HG02623 (cell line): Measurements from ENCODE around the gene HELB.

Source experiments
- ATAC-seq: cut with Tn5 transposase; IDR thresholded peaks from one replicate; pipeline ENCODE4 v1.9.1; 2021; ENCODE audit warnings: moderate library complexity; ENCODE audit not compliant: unreplicated experiment

HELB gene

DNA sequence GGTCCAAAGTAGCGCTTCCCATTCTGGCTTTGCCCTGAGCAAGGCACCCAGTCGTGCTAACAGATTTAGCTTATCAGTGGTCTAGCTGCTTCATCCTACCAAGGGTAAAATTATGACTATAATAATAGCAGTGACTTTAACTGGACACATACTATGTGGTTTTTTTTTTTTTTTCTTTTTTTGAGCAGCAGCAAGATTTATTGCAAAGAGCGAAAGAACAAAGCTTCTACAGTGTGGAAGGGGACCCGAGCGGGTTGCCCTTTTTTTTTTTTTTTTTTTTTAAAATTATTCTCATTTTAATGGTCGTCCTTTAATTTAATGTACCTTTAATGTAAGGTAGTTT is 505 bp downstream of the HELB start:
- ATAC-seq = no peak

DNA sequence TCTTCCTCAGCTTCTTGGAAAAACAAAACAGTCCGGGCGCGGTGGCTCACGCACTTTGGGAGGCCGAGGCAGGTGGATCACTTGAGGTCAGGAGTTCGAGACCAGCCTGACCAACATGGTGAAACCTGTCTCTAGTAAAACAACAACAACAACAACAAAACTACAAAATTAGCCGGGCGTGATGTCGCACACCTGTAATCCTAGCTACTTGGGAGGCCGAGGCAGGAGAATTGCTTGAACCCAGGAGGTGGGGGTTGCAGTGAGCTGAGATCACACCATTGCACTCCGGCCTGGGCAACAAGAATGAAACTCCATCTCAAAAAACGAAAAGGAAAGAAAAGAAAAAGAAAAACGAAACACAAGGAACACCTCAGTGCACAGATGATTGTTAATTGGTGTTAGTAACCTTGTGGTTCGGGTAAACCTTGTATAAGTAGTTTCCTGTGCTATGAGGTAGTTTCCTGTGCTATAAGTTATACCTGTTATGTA is 1.1 kb downstream of the HELB start:
- peak; percentile 35 for ATAC-seq

DNA sequence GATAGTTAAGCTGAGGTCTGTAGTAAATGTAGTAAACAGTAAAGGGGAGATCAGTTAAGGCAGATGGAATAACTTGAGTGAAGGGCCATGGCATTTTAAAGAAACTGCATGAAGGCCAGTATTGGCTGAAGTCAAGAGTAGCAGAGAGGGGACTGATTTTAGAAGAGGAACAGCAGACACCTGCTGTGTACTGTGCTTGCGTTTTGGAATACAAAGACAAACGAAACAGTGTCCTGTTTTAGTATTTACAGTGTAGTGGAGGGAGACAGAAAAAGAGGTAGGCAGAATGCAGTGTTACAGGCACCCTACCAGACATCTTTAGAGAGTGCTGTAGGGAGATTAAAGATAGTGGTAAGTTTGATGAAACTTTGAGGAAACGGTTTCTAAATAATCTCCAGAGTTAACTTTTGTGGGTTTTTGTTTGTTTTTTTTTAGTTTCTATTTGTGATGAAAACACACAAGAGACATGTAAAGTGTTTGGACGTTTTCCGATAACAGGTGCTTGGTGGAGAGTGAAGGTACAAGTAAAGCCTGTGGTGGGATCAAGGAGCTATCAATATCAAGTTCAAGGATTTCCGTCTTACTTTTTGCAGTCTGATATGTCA is 2.1 kb downstream of the HELB start:
- no peak for ATAC-seq

DNA sequence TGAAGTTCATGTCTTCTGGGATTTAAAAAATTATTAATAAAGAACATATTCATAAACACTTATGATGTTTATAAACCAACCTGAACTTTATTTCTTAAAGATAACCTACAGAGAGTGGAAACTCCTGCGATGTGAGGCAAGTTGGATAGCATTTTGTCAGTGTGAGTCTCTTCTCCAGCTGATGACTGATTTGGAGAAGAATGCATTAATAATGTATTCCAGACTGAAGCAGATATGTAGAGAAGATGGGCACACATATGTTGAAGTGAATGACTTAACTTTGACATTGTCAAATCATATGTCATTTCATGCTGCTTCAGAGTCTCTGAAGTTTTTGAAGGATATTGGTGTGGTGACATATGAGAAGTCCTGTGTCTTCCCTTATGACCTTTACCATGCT is 7.3 kb downstream of the HELB start:
- ATAC-seq = no peak

DNA sequence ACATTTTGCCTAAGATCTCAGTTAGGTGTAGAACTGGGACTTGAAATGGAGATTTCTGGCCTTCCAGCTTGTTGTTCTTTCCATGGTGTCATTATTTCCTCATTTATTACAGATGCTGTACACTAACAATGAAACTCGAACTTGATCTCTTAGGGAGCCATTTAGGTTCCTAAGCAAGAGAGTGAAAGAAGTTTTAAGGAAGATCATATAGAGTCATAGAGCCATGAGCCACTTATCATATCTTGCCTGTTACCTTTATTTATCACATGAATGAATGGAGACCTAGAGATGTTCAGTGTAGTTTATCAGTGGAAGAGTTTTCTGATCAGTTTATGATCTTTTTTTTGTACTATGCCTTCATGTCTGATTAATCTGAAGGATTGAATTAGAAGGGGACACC is 9.9 kb downstream of the HELB start:
- no peak for ATAC-seq

DNA sequence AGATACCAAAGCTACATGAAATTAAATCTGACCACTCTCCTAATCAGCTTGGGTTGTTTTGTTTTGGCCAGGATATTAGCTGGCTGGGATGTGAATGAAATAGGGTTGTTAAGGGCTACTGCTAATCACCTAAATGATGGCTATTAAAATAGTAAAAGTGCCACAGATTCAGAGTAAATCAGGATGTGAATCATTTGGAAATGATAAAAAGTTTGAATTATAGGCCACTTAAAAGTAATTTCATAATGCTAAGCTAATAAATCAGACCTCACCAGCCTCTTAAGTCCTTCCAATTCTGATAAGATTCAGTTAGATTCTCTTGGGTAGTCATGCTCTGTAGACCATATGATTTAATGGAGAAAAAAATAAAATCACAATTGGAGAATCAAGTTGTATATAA is 12.0 kb downstream of the HELB start:
- ATAC-seq = no peak

DNA sequence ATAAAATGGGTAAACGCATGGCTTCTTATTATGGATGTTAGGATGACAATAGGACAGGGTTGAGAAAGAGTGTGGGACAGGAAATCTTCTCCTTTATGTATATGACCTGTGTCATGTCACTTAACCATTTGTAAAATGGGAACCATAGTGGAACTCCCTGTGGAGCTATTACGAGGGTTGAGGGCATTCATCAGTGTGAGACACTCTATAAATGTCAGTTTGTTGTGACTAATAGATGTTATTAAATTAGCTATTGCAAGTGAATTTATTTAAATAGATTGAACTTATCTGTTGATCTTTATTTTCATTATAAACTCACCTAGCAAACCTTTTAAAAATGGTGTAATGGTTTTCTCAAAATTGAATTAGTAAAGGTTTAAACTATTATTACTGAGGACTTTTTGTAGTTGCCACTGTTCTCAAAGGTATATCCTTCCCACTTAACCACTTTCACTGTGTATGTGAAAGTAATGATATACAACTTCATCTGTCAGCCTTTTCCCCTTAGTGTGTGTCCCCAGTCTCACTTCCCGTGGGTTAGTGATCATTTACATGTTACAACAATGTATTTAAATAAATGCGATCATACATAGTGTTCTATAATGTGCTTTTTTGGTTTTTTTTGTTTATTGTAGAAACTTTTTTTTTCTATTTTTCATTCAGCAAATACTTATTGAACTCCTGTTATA is 17.1 kb downstream of the HELB start:
- ATAC-seq = peak; percentile 47

DNA sequence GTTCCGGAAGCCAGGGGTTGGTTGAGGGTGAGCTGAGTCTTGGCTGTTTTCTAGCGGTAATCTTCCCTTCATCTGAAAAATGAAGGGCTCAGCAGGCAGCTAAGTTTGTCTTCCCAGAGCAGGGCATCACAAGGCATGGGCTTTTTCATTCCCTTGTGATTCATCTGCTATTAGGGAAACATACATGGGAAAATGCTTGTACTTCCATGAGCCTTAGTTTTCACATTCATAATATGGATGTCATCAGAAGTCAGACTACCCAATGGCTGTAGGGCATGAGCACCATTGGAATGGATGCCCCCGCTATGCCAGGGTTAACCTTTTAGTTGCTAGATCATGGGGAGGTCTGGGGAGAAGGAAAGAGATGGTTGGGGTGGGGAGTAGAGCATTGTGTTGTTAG is 18.7 kb downstream of the HELB start:
- no peak for ATAC-seq

DNA sequence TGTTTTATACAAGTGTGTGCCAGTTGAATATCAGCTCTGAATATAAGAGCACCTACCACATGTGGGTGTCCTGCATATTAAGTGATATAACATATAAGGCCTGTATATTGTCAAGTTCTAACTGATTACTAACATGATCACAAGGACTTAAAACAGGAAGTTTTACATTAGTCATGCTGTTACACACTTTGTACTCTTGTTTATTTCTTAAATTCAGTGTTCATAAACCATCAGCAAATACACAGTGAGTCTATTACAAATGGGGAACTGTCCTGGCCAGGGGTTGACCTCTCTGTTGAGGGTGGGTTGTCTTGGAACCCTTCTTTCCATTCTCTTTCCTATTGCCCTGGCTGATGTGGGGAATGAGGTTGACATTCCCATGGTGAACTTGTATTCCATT is 19.1 kb downstream of the HELB start:
- no peak for ATAC-seq

DNA sequence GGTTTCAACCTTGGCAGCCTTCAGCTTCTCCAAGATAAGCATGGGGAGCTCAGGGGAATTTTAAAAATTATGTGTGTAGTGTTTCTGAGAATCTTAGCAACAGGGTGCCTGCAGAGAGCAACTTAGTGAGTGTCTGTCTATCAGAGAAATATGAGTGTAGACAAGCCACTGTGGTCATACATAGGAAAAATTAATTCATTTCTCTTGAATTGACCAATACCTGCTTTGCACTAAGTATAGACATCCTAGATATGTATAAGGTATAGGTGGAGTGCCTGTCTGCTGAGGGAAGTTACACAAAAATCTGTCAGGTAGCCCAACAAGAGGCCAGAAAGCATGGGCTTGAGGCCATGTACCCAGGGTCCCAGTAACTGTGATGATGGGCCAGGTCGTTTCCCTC is 20.7 kb downstream of the HELB start:
- no peak for ATAC-seq

DNA sequence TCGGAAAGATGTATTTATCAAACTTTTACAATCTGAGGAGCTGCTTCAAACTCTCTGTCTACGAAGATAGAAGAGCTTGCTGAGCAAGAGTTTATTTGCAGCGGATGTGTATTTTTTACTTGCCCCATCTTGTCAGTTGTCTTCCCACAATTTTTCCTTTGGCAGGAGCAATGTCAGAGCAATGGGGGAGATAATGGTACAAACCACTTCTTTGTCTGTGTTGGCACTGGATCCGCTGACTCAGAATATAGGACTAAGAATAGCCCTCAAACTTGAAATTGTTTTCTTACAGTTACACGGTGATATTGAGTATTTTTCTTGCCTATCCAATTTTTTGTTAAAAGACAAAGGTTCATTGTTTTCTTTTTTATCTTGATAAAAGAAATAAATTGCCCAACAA is 27.6 kb downstream of the HELB start:
- no peak for ATAC-seq

DNA sequence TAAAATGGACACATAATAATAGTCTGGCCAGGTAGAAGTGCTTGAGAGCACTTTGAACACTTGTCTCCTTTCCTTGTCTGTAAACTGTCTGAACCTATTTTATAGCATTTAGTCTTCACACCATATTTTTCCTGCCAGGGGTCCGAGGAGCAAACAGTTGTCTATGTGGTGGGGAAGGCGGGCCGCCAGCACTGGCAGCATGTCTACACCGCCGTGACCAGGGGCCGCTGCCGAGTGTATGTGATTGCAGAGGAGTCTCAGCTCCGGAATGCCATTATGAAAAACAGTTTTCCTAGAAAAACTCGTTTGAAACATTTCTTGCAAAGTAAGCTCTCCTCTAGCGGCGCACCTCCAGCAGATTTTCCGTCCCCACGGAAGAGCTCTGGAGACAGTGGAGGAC is 28.7 kb downstream of the HELB start:
- ATAC-seq = no peak

DNA sequence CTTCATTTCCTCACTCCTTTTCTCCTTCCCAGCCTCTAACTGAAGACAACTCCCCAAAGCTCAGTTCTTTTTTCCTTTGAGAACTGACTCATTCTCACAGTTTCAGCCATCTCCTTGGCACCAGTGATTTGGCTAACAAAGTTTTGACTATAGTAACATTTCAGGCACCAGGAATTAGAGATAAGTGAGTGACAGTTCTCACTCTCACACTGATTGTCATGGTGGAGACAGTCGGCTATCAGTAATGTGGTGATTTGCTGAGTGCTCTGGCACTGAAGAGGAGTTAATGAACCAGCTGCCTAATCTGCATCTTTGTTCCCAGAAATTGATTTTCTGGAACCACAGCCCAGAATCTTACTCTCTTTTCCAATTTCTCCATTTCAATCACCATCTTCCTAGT is 29.5 kb downstream of the HELB start:
- ATAC-seq = no peak

DNA sequence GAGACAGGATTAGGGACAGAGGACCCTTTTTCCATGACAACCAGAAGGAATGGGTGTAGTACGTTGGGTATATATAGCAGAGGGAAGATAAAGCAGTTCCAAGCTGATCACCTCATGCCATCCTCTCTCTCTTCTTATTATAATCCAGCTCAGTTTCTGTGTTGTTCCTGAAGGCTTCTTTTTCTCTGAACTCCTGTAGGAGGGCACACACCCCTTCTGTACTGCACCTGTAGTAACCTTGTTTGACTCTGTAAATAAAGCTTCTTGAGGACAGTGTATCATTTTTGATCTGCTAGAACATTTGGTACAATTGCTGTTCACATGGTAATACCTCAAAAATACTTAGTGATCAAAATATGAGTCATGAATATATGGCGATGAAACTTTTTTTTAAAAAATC is 33.5 kb downstream of the HELB start:
- no peak for ATAC-seq

DNA sequence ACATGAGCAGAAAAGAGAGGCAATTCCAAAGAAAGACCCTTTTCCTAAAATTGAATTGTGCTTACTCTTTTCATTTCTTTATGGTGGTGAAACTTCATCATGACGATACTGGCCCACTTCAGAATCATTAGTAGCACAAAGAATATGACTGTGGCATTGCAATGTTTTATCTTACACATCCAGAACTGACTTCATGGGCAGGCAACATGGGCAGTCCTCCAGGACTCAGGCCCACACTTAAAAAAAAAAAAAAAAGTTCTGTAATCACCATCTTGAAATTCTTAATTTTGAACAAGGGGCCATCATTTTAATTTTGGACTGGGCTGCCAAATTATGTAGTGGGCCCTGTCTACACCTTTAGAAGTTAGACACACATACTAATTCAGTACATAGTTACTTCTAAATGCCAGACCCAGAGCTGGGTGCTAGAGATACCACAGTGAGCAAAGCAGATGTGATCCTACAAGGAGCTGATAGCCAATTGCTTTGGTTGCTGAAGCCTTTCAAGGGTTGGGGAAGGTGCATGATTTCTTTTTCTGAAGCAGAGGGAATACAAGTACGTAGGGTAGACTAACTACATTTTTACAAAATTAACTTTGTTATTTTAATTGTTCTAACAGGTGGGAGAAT is 35.2 kb downstream of the HELB start:
- no peak for ATAC-seq

DNA sequence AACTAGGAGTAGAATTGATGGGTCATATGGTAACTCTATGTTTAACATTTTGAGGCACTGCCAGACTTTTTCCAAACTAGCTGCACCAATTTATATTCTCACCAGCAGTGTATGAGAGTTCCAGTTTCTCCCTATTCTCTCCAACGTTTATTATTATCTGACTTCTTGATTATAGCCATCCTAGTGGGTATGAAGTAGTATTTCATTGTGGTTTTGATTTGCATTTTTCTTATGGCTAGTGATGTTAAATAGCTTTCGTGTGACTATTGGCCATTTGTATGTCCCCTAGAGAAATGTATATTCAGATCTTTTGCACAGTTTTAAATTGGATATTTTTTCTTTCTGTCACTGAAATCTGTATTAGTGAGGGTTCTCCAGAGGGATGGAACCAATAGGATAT is 37.8 kb downstream of the HELB start:
- no peak for ATAC-seq

DNA sequence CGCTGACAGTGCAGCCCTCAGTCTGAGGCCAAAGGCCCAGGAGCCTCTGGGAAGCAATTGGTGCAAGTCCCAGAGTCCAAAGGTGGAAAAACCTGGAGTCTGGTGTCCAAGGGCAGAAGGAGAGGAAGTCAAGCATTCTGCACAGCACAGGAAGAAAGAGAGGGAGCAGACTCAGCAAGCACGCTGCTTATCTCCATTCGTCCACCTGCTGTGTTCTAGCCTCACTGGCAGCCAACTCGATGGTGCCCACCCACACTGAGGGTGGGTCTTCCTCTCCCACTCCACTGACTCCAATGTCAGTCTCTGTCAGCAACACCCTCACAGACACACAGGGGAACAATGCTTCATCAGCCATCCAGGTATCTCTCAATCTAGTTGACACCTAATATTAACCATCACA is 38.8 kb downstream of the HELB start:
- ATAC-seq = no peak

DNA sequence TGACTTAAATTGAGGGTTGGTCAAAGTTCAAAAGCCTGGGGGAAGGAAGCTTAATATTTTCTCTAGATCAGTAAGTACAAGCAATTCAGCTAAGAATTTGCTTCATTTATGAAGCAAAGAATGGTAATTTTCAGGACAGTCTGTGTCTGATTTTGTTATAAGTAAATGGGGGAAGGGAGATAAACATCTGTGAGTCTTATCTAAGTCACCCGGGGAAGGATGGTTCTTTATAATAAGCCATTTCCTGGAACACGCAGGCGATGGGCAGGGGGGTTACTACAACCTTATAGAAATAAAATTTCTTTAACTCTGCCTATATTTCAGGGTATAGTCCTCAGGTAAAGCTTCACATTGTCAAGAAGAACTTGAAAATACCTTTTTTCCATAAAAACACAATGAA is 42.9 kb downstream of the HELB start:
- ATAC-seq = no peak

DNA sequence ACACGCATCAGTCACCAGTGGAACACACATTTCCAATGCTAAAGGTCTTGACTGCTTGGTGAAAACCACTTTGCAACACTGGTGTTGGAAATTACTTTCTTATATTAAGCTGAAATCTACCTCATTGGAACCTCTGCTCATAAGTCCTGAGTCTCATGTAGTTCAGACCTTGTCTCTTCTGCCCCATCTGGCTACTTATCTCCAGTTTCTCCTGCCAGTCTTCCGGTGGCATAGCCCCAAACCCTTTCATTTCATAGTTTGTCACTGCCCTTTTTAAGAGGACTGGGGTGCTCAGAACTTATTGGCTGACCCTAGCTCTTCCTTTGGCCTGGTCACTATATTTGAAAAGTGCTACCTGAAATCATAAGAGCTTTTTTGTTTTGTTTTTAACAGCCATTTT is 43.7 kb downstream of the HELB start:
- ATAC-seq = no peak

DNA sequence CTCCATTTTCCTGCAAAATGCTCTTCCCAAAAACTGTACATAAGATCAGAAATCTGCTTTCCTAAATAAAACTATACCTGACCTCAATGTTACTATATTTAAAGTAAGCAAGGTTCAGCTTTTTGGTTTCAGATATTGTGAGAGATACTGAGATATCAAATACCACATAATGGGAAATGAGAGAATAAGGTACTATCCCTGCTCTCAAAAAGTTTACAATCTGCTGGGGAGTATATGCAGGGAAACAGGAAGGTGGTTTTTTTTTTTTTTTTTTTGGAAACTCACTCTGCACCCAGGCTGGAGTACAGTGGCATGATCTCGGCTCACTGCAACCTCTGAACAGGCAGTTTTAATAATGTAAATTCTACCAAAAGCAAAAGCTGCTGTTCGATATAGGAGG is 49.0 kb downstream of the HELB start:
- ATAC-seq = no peak

DNA sequence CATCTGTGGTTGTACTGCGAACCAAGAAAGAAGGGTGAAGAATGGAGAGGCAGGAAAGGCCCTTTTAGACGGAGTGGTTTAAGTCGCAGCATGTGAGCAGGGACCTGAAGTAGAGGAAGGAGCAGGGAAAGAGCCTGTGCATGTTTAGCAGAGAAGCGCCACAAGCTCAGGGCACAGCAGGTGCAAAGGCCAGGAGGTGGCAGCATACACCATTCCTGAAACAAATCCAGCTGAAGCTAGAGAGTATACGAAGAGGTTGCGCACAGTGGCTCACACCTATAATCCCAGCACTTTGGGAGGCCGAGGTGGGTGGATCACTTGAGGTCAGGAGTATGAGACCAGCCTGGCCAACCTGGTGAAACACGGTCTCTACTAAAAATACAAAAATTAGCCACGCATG is 49.9 kb downstream of the HELB start:
- no peak for ATAC-seq

DNA sequence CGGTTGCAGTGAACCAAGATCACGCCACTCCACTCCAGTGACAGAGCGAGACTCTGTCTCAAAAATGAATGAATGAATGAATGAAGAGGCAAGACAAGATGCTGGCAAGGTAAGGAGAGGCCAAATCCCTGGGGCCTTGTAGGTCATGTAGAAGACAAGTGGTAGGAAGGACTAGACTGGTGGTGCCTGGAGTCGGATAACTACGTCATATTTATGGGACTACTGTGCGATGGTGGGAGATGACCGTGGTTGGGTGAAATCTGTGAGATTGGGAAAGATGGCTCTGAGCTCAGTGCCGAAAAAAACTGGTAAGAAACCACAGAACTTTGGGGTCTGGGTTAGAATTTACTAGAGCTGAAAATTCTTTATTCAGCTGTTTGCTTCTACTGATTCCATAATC is 50.6 kb downstream of the HELB start:
- no peak for ATAC-seq

DNA sequence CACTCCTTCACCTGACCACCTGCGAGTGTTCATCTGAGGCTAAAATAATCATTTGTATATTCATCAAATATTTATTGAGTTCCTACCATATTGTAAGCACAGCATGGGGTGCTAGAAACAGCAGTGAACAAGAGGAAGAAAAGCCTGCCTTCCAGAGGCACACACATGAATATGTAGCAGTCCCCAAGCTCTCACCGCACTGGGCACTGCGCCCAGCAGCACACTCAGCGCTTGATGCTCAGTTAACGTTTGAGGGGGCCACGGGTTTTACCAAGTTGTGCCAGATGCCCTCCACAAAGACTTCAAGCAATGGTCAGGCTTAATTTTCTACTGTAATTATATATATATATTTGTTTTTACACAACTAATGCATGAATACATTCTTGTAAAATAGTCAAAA is 52.0 kb downstream of the HELB start:
- no peak for ATAC-seq
